Bronchial epithelial cell (primary cell): ENCODE measurements around the gene RBM19. TPM values are rescaled to one million over a fixed set of nuclear protein-coding genes. Genes with fewer than 3 reads are reported as not detected.

Experiments
- DNase-seq: peaks from one replicate; pipeline ENCODE4 v3.0.0-alpha.2; 2010; ENCODE audit warnings: low read depth
- FAIRE-seq: peaks from 2 replicates; lab custom pipeline; 2011; peaks lifted over from hg19 to GRCh38; lab: Jason Lieb, UNC
- H3K27me3 ChIP-seq: 2 replicates; pipeline ENCODE4 v1.5.1; 2011; ENCODE audit warnings: low read length; ENCODE audit not compliant: control insufficient read depth, insufficient read depth
- H3K36me3 ChIP-seq: 2 replicates; pipeline ENCODE4 v1.5.1; 2011; ENCODE audit warnings: low read length; ENCODE audit not compliant: control insufficient read depth, insufficient read depth
- H3K4me3 ChIP-seq: 2 replicates; pipeline ENCODE4 v1.5.1; 2011; ENCODE audit warnings: mild to moderate bottlenecking, low read depth, low read length, control low read depth
- CTCF ChIP-seq: IDR thresholded peaks from 2 replicates; pipeline ENCODE4 v1.5.1; 2011; ENCODE audit warnings: mild to moderate bottlenecking, moderate library complexity, low read length, control low read depth, inconsistent platforms; ENCODE audit not compliant: insufficient read depth, severe bottlenecking
- total RNA-seq: library from RNA; depleted of rRNA; stranded (reverse); fragments of >200 nt; gene quantifications from 2 replicates; pipeline ENCODE4 v1.2.1, GENCODE V29; 2014

Gene RBM19
- total RNA-seq, 1 donor from 2014 or later, result 19.0 TPM

DNA sequence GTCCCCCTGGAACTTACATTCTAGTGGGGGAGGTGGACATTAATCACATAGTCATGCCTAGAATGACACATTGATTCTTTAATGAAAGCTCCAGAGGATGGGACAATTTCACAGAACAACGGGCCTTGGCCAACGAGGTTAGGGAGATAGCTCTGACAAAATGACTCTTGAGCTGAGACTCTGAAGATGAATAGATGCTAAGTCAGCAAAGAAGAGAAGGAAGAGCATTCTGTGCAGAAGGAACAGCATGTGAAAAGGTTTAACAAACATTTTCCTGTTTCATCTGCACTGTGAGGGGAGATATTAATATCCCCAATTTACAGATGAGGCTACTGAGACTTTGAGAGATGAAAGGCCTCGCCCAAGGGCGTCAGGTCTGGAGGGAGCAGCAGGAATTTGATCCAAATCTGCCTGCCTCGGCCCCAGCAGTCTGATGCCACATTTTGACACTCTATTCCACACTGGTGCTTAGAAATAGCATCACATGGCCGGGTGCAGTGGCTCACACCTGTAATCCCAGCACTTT lies 193.6 kb downstream of the RBM19 start:
- Histone ChIP-seq H3K27me3 (no peaks in the 10 kb centered on the region), H3K36me3 (no peaks in the 10 kb centered on the region), H3K4me3 (no peak overlapping the region)
- DNase-seq (no peak), FAIRE-seq (no peak)
- TF ChIP-seq CTCF, result no peak

DNA sequence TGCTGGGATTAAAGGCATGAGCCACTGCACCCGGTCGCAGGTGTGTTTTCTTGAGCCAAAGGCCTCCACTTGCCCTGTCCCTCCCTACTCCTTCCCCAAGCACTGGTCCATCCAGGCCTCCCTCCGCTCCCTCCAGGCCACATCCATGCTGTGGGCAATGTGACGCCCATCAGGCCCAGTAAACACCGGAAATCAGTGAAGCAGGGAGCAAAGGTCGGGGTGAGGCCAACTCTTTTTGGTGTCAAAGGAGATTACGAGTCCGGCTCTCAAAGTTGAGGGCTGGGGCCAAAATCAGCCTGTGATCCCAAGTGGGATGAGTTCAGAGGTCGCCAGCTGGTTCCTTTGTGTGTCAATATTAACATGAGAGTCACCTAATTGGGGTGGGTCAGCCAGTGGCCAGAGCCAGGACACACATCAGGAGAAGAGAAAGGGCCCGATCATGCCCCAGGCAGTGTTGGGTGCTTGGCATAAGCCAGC lies 195.7 kb downstream of the RBM19 start:
- Histone ChIP-seq H3K27me3 (peaks cover 5% of the 10 kb centered on the region), H3K36me3 (no peaks in the 10 kb centered on the region), H3K4me3 (no peak overlapping the region)
- DNase-seq (no peak), FAIRE-seq (no peak)
- TF ChIP-seq CTCF, result no peak

DNA sequence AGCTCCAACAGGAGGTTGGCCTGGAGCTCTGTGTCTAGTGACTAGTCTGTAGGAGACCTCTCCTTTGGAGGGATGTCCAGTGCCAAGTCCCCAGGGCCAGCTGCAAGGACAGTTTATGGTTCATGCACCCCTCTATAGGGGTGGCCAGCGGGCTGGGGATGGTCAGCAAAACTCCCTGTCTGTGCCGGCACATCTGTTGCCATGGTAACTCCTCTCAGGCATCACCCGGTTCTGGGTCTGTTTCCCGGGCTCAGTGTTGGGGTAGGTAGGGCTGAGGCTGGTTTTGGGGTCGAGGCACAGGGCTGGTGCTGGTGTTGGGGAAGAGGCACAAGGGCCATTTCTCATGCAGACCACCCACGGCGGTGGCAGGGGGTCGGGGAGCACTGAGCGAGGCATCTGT lies 196.8 kb downstream of the RBM19 start:
- DNase-seq, result no peak
- no peaks in the 10 kb centered on the region for H3K36me3 ChIP-seq
- peaks cover 6% of the 10 kb centered on the region for H3K27me3 ChIP-seq
- H3K4me3 ChIP-seq, result no peak overlapping the region
- no peak for FAIRE-seq
- TF ChIP-seq CTCF, result no peak

GRCh38 chr12:113768850-113769249 lies 197.3 kb downstream of the RBM19 start:
- H3K27me3 ChIP-seq, result peaks cover 6% of the 10 kb centered on the region
- H3K4me3 ChIP-seq, result no peak overlapping the region
- no peak for TF ChIP-seq CTCF
- H3K36me3 ChIP-seq, result no peaks in the 10 kb centered on the region
- no peak for FAIRE-seq
- DNase-seq, result no peak

DNA sequence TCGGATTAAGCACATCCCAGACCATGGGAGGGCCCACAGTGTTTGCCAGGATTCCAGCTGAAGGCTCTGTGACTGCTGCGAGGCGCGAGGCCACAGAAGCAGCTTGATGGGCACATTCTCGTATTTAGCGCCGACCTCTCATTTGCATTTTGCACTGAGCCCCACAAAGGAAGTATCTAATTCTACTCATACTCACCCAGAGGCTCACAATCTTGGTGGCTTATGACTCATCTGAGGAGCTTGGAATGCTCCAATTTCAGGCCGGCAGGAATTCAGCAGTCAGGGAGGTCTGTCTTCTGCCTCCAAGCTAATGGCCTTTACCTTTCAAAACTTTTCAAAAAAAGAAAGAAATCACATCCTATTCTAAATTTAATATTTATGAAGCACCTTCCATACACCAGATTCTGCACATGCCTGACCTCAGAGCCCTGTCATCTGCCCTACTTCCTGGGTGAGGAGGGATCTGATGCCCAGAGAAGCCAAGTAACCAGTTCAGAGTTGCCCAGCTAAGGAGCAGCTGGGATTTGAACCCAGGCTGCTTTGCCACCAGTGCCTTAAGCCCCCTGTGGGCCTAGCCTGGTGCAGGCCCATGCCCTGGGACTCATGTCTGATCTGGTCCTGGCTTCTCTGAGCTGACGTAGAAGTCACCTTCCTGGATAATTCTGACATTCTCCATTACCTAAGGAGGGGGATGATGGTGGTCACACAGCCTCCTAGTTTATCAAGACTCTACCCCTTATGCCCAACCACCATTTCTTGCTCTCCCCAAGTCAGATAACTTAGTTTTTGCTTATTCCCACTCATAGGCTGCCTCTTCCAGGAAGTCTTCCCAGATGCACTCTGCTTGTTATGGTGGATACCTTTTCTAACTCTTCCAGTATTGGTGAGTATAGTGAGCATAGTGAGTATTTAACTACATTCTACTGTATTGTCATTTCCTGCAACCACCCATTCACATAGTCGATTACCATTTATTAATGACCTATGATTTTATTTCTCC lies 198.9 kb downstream of the RBM19 start:
- DNase-seq (peak; percentile 65), FAIRE-seq (no peak)
- Histone ChIP-seq H3K36me3 (no peaks in the 10 kb centered on the region), H3K4me3 (no peak overlapping the region), H3K27me3 (peaks cover 6% of the 10 kb centered on the region)
- TF ChIP-seq CTCF, result no peak
